Measurements from ENCODE around the gene MAGI3. TPM values are rescaled to one million over a fixed set of nuclear protein-coding genes. Genes with fewer than 3 reads are reported as not detected.

The MAGI3 gene
- total and polyA plus RNA-seq, 4 donors: 3.0 to 28.8 (median 7.5) TPM

DNA sequence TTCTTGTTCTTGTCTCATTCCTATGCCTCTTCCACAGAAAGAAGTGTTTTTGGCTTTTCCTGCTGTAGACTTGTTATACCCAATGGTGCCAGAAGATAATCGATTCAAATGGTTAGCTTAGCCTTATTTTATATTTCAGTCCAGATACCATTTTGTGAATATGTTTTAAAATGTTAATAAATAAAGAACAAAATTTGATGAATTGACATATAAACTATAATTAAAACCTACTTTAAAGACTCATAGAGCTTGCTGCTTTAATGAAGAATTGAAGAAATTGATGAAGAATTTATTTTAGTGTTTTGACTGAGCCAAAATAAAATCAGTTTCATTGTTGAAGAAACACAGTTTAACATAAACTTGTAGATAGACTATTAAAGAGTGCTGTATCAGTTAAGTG is 152.8 kb downstream of the MAGI3 start:
- no peak overlapping the region for H3K9ac ChIP-seq (ENCODE audit: low read depth in 1 of 2, low read length in 2 of 2)
- WGBS: 99% methylated on average over 1 of the region's 1 CpG
- peaks cover 0 to 9% (median under 1%) of the 10 kb centered on the region in 4 donors for H3K4me1 ChIP-seq (ENCODE audit: control insufficient read depth in 4 of 4, insufficient read depth in 4 of 4, low read length in 3 of 4)
- TF ChIP-seq, protein P1, sequence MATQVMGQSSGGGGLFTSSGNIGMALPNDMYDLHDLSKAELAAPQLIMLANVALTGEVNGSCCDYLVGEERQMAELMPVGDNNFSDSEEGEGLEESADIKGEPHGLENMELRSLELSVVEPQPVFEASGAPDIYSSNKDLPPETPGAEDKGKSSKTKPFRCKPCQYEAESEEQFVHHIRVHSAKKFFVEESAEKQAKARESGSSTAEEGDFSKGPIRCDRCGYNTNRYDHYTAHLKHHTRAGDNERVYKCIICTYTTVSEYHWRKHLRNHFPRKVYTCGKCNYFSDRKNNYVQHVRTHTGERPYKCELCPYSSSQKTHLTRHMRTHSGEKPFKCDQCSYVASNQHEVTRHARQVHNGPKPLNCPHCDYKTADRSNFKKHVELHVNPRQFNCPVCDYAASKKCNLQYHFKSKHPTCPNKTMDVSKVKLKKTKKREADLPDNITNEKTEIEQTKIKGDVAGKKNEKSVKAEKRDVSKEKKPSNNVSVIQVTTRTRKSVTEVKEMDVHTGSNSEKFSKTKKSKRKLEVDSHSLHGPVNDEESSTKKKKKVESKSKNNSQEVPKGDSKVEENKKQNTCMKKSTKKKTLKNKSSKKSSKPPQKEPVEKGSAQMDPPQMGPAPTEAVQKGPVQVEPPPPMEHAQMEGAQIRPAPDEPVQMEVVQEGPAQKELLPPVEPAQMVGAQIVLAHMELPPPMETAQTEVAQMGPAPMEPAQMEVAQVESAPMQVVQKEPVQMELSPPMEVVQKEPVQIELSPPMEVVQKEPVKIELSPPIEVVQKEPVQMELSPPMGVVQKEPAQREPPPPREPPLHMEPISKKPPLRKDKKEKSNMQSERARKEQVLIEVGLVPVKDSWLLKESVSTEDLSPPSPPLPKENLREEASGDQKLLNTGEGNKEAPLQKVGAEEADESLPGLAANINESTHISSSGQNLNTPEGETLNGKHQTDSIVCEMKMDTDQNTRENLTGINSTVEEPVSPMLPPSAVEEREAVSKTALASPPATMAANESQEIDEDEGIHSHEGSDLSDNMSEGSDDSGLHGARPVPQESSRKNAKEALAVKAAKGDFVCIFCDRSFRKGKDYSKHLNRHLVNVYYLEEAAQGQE (IDR thresholded peaks at IDR 0.05): no peak
- TF ChIP-seq EGR1 (IDR thresholded peaks at IDR 0.05; ENCODE audit: low read depth in 2 of 2) (no peak), HNF4A (conservative IDR thresholded peaks at IDR 0.05) (no peak), FOXA1 (IDR thresholded peaks at IDR 0.05) (no peak), JUND (IDR thresholded peaks at IDR 0.05) (no peak), RAD21 (IDR thresholded peaks at IDR 0.05) (no peak), ATF3 (IDR thresholded peaks at IDR 0.05) (no peak), NR2F2 (IDR thresholded peaks at IDR 0.05) (no peak), RXRA (IDR thresholded peaks at IDR 0.05) (no peak), FOXA2 (IDR thresholded peaks at IDR 0.05) (no peak), HNF4G (IDR thresholded peaks at IDR 0.05) (no peak)
- TF ChIP-seq, protein P2, sequence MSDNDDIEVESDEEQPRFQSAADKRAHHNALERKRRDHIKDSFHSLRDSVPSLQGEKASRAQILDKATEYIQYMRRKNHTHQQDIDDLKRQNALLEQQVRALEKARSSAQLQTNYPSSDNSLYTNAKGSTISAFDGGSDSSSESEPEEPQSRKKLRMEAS (IDR thresholded peaks at IDR 0.05): no peak
- TF ChIP-seq, protein P3, sequence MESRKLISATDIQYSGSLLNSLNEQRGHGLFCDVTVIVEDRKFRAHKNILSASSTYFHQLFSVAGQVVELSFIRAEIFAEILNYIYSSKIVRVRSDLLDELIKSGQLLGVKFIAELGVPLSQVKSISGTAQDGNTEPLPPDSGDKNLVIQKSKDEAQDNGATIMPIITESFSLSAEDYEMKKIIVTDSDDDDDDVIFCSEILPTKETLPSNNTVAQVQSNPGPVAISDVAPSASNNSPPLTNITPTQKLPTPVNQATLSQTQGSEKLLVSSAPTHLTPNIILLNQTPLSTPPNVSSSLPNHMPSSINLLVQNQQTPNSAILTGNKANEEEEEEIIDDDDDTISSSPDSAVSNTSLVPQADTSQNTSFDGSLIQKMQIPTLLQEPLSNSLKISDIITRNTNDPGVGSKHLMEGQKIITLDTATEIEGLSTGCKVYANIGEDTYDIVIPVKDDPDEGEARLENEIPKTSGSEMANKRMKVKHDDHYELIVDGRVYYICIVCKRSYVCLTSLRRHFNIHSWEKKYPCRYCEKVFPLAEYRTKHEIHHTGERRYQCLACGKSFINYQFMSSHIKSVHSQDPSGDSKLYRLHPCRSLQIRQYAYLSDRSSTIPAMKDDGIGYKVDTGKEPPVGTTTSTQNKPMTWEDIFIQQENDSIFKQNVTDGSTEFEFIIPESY (IDR thresholded peaks at IDR 0.05): no peak
- H3K36me3 ChIP-seq (ENCODE audit: control insufficient read depth in 4 of 4, insufficient read depth in 3 of 4, low read depth in 1 of 4, low read length in 3 of 4): no peaks in the 10 kb centered on the region
- H3K9me3 ChIP-seq (ENCODE audit: control insufficient read depth in 4 of 4, low read length in 3 of 4): no peaks in the 10 kb centered on the region
- H3K27ac ChIP-seq (ENCODE audit: low read depth in 1 of 2, low read length in 2 of 2): no peak overlapping the region
- DNase-seq (ENCODE audit: low spot score): no peak
- no peaks in the 10 kb centered on the region for H3K27me3 ChIP-seq (ENCODE audit: control insufficient read depth in 4 of 4, insufficient read depth in 4 of 4, low read length in 3 of 4)
- H3K4me3 ChIP-seq (ENCODE audit: low read depth in 1 of 3, low read length in 3 of 3): no peak overlapping the region

- Histone ChIP-seq H3K36me3 (ENCODE audit: control insufficient read depth in 4 of 4, insufficient read depth in 3 of 4, low read depth in 1 of 4, low read length in 3 of 4) (no peaks in the 10 kb centered on the region), H3K27me3 (ENCODE audit: control insufficient read depth in 4 of 4, insufficient read depth in 4 of 4, low read length in 3 of 4) (no peaks in the 10 kb centered on the region), H3K9ac (ENCODE audit: low read depth in 1 of 2, low read length in 2 of 2) (no peak overlapping the region), H3K4me1 (ENCODE audit: control insufficient read depth in 4 of 4, insufficient read depth in 4 of 4, low read length in 3 of 4) (peaks cover 0 to 7% (median under 1%) of the 10 kb centered on the region in 4 donors), H3K4me3 (ENCODE audit: low read depth in 1 of 3, low read length in 3 of 3) (no peak overlapping the region), H3K9me3 (ENCODE audit: control insufficient read depth in 4 of 4, low read length in 3 of 4) (no peaks in the 10 kb centered on the region), H3K27ac (ENCODE audit: low read depth in 1 of 2, low read length in 2 of 2) (no peak overlapping the region)
- 95% methylated on average over 3 of the region's 3 CpGs for WGBS
- DNase-seq (ENCODE audit: low spot score): no peak
- TF ChIP-seq ATF3 (IDR thresholded peaks at IDR 0.05) (no peak), YY1 (IDR thresholded peaks at IDR 0.05) (no peak), FOXA1 (IDR thresholded peaks at IDR 0.05) (no peak), RAD21 (IDR thresholded peaks at IDR 0.05) (no peak), JUND (IDR thresholded peaks at IDR 0.05) (no peak), SP1 (IDR thresholded peaks at IDR 0.05) (no peak), GABPA (IDR thresholded peaks at IDR 0.05 in 1 of 2, conservative IDR thresholded peaks at IDR 0.05 in 1 of 2) (no peak), NR2F2 (IDR thresholded peaks at IDR 0.05) (no peak), TAF1 (conservative IDR thresholded peaks at IDR 0.05) (no peak), HNF4G (IDR thresholded peaks at IDR 0.05) (no peak), EGR1 (IDR thresholded peaks at IDR 0.05; ENCODE audit: low read depth in 2 of 2) (no peak)
- TF ChIP-seq, protein P2 (IDR thresholded peaks at IDR 0.05): no peak
- TF ChIP-seq, protein P3 (IDR thresholded peaks at IDR 0.05): no peak
- TF ChIP-seq, protein P4, sequence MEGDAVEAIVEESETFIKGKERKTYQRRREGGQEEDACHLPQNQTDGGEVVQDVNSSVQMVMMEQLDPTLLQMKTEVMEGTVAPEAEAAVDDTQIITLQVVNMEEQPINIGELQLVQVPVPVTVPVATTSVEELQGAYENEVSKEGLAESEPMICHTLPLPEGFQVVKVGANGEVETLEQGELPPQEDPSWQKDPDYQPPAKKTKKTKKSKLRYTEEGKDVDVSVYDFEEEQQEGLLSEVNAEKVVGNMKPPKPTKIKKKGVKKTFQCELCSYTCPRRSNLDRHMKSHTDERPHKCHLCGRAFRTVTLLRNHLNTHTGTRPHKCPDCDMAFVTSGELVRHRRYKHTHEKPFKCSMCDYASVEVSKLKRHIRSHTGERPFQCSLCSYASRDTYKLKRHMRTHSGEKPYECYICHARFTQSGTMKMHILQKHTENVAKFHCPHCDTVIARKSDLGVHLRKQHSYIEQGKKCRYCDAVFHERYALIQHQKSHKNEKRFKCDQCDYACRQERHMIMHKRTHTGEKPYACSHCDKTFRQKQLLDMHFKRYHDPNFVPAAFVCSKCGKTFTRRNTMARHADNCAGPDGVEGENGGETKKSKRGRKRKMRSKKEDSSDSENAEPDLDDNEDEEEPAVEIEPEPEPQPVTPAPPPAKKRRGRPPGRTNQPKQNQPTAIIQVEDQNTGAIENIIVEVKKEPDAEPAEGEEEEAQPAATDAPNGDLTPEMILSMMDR (IDR thresholded peaks at IDR 0.05; ENCODE audit: low read depth, low read length, missing input control): no peak
These were observed 154.9 kb downstream of the MAGI3 start for GRCh38 chr1:113545210-113545609.

Data from liver (tissue), 9 donors.